MM.1S (cell line): ENCODE data around the gene FLT1.

Experiments used
- DNase-seq: peaks from one replicate; pipeline ENCODE4 v3.0.0-alpha.2; 2015
- H2AFZ ChIP-seq: fragments of 300-600 bp; sonication (generic); 2 replicates; pipeline ENCODE4 v1.6.0; 2016; ENCODE audit warnings: antibody characterized with exemption, low read length
- H3F3A ChIP-seq: fragments of 300-600 bp; sonication (generic); 2 replicates; pipeline ENCODE4 v1.6.1; 2016; ENCODE audit warnings: mild to moderate bottlenecking, antibody characterized with exemption, low read length, moderate library complexity, mixed read lengths; ENCODE audit not compliant: insufficient read depth
- H3K27ac ChIP-seq: fragments of 300-600 bp; sonication (generic); 2 replicates; pipeline ENCODE4 v1.5.1; 2016; ENCODE audit warnings: mild to moderate bottlenecking, low read length
- H3K27me3 ChIP-seq: fragments of 300-600 bp; sonication (generic); replicated peaks from 2 replicates; pipeline ENCODE4 v1.6.0; 2016; ENCODE audit warnings: low read length; ENCODE audit not compliant: insufficient read depth
- H3K36me3 ChIP-seq: fragments of 300-600 bp; sonication (generic); replicated peaks from 2 replicates; pipeline ENCODE4 v1.6.1; 2016; ENCODE audit warnings: mild to moderate bottlenecking, low read length, mixed read lengths; ENCODE audit not compliant: insufficient read depth
- H3K4me1 ChIP-seq: fragments of 300-600 bp; sonication (generic); 2 replicates; pipeline ENCODE4 v1.6.1; 2016; ENCODE audit warnings: low read length, mixed read lengths
- H3K4me2 ChIP-seq: fragments of 300-600 bp; sonication (generic); 2 replicates; pipeline ENCODE4 v1.6.0; 2016; ENCODE audit warnings: low read depth, low read length
- H3K4me3 ChIP-seq: fragments of 300-600 bp; sonication (generic); 2 replicates; pipeline ENCODE4 v1.5.1; 2016; ENCODE audit warnings: low read length, mixed read lengths
- H3K79me2 ChIP-seq: fragments of 300-600 bp; sonication (generic); 2 replicates; pipeline ENCODE4 v1.6.1; 2016; ENCODE audit warnings: mixed run types, low read length, mixed read lengths
- H3K9ac ChIP-seq: fragments of 300-600 bp; sonication (generic); 2 replicates; pipeline ENCODE4 v1.6.1; 2016; ENCODE audit warnings: low read length, mixed read lengths
- H3K9me2 ChIP-seq: fragments of 300-600 bp; sonication (generic); replicated peaks from 2 replicates; pipeline ENCODE4 v1.6.1; 2016; ENCODE audit warnings: mild to moderate bottlenecking, low read length, mixed read lengths; ENCODE audit not compliant: insufficient read depth
- H3K9me3 ChIP-seq: fragments of 300-600 bp; sonication (generic); replicated peaks from 2 replicates; pipeline ENCODE4 v1.6.1; 2016; ENCODE audit warnings: mild to moderate bottlenecking, low read length, mixed read lengths; ENCODE audit not compliant: insufficient read depth
- H4K20me1 ChIP-seq: fragments of 300-600 bp; sonication (generic); 2 replicates; pipeline ENCODE4 v1.6.1; 2016; ENCODE audit warnings: mild to moderate bottlenecking, low read length, moderate library complexity, mixed read lengths; ENCODE audit not compliant: insufficient read depth
- CTCF ChIP-seq: fragments of 300-600 bp; sonication (generic); IDR thresholded peaks from 2 replicates; pipeline ENCODE4 v1.5.1; 2016; ENCODE audit warnings: antibody characterized with exemption, low read length, mixed read lengths
- EZH2 ChIP-seq: fragments of 300-600 bp; sonication (generic); optimal IDR thresholded peaks from 2 replicates; pipeline ENCODE3; 2017; ENCODE audit warnings: low read depth, mild to moderate bottlenecking, antibody characterized with exemption, low read length, mixed read lengths
- EZH2phosphoT487 ChIP-seq: fragments of 300-600 bp; sonication (generic); IDR thresholded peaks from 2 replicates; pipeline ENCODE4 v1.6.1; 2018; ENCODE audit warnings: antibody characterized with exemption, low read length

FLT1 gene

DNA sequence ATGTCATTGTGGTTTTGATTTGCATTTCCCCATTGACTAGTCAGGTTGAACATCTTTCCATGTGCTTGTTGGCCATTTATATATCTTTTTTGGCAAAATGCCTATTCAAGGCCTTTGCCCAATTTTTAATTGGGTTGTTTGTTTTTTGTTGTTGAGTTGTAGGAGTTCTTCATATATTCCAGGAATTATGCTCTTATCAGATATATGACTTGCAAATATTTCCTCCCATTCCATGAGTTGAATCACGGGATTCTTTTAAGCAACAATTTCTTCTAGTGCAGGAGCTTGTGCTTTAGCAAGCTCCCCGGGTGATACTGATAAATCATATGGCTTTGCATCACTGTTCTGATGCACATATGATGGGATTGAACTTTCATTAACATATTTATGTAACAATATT lies 47.0 kb upstream of the FLT1 start:
- DNase-seq, result no peak
- Histone ChIP-seq H3K9ac (no peak overlapping the region), H3K4me2 (no peak overlapping the region), H3K4me1 (no peaks in the 10 kb centered on the region), H3K9me3 (no peaks in the 10 kb centered on the region), H3K36me3 (no peaks in the 10 kb centered on the region), H3F3A (no peaks in the 10 kb centered on the region), H3K79me2 (no peaks in the 10 kb centered on the region), H3K27me3 (no peaks in the 10 kb centered on the region), H4K20me1 (no peaks in the 10 kb centered on the region), H2AFZ (no peak overlapping the region), H3K27ac (no peak overlapping the region), H3K4me3 (no peak overlapping the region), H3K9me2 (no peaks in the 10 kb centered on the region)
- TF ChIP-seq EZH2 (no peak), EZH2phosphoT487 (no peak), CTCF (no peak)

GRCh38 chr13:28540612-28541011 lies 45.7 kb upstream of the FLT1 start:
- H3K9me3 ChIP-seq, result no peaks in the 10 kb centered on the region
- no peak overlapping the region for H3K27ac ChIP-seq
- H3K27me3 ChIP-seq, result no peaks in the 10 kb centered on the region
- H3K36me3 ChIP-seq, result no peaks in the 10 kb centered on the region
- H2AFZ ChIP-seq, result no peak overlapping the region
- no peak overlapping the region for H3K4me3 ChIP-seq
- H4K20me1 ChIP-seq, result no peaks in the 10 kb centered on the region
- H3K79me2 ChIP-seq, result no peaks in the 10 kb centered on the region
- TF ChIP-seq EZH2phosphoT487, result no peak
- TF ChIP-seq CTCF, result no peak
- no peak for TF ChIP-seq EZH2
- no peaks in the 10 kb centered on the region for H3F3A ChIP-seq
- no peaks in the 10 kb centered on the region for H3K9me2 ChIP-seq
- no peak overlapping the region for H3K4me2 ChIP-seq
- no peak for DNase-seq
- no peaks in the 10 kb centered on the region for H3K4me1 ChIP-seq
- no peak overlapping the region for H3K9ac ChIP-seq

DNA sequence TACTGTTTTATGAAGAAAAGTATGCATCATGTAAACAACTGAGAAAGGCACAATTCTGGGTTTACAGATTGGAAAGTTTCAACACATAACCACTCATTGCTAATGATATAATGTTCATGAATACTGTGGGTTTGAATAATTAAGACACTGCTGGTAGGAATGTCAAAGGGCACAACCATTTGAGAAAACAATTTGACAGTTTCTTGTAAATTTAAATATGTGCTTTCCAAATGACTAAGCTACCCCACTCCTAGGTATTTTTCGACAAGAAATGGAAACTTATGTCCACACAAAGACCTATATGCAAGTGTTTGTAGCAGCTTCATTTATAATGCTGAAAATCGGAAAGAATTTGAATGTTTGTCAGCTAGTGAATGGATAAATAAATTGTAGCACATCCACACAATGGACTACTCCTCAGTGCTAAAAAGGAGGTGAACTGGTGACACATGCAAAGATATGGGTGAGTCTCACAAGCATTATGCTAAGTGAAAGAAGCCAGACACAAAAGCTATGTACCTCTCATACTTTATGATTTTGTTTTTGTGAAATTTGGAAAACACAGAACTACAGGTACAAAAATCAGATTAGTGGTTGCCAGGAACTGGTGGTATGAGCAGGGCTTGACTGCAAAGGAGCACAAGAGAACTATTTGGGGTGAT lies 44.8 kb upstream of the FLT1 start:
- Histone ChIP-seq H3K9me2 (no peaks in the 10 kb centered on the region), H3K27ac (no peak overlapping the region), H4K20me1 (no peaks in the 10 kb centered on the region), H3K27me3 (no peaks in the 10 kb centered on the region), H3K4me2 (no peak overlapping the region), H3K79me2 (no peaks in the 10 kb centered on the region), H3K9ac (no peak overlapping the region), H3K36me3 (no peaks in the 10 kb centered on the region), H3K4me1 (no peaks in the 10 kb centered on the region), H3K4me3 (no peak overlapping the region), H2AFZ (no peak overlapping the region), H3K9me3 (no peaks in the 10 kb centered on the region), H3F3A (no peaks in the 10 kb centered on the region)
- DNase-seq, result no peak
- TF ChIP-seq EZH2phosphoT487, result no peak
- TF ChIP-seq CTCF, result no peak
- no peak for TF ChIP-seq EZH2
